HCT116 (cell line): Measurements from ENCODE around the gene TEX54. TPM values are rescaled to one million over a fixed set of nuclear protein-coding genes. Genes with fewer than 3 reads are reported as not detected.

Experiments used
- ATAC-seq: fragments of 200-7000 bp; cut with Tn5 transposase; 2 replicates; pipeline ENCODE4 v1.9.1; 2020; ENCODE audit warnings: mild to moderate bottlenecking, moderate library complexity
- BruUV-seq: library from RNA; stranded (reverse); fragments of 400-500 nt; replicated peaks from 2 replicates; lab custom pipeline; 2021; lab: Mats Ljungman, UMichigan
- CTCF ChIA-PET: fragments of 300-600 bp; sonication (Branson Sonifier 250); formaldehyde crosslinking; loops from one replicate; lab custom pipeline; 2021; ENCODE audit warnings: antibody characterized with exemption; lab: Charles Lee
- POLR2A ChIA-PET: fragments of 300-600, 350-600 bp; sonication (Branson Sonifier 250); formaldehyde crosslinking; loops from one replicate; lab custom pipeline; 2021; ENCODE audit warnings: antibody characterized with exemption; lab: Charles Lee
- RAD21 ChIA-PET, 2 experiments: fragments of 300-600 bp; sonication (Branson Sonifier 250); formaldehyde crosslinking; loops; one replicate each; lab custom pipeline; 2023; ENCODE audit warnings: low total read pairs in 2 of 2; ENCODE audit not compliant: uncharacterized antibody in 2 of 2, unreplicated experiment in 2 of 2, low non-redundant PET in 1 of 2; lab: Charles Lee
- DNase-seq: peaks from one replicate; pipeline ENCODE4 v3.0.0-alpha.2; 2010; ENCODE audit warnings: low read depth, low spot score
- H2AFZ ChIP-seq: fragments of 200-600 bp; shearing (Covaris generic), sonication (generic); 2 replicates; pipeline ENCODE4 v1.6.1; 2017; ENCODE audit warnings: low read depth, mixed run types, mixed read lengths, antibody characterized with exemption, low read length; ENCODE audit not compliant: poor library complexity, severe bottlenecking
- H3K27ac ChIP-seq: 2 replicates; pipeline ENCODE4 v1.5.1; 2012; ENCODE audit warnings: low read depth, low read length
- H3K27me3 ChIP-seq: fragments of 200-600 bp; sonication (generic); 2 replicates; pipeline ENCODE4 v1.6.1; 2016; ENCODE audit warnings: mixed run types, low read length, mixed read lengths; ENCODE audit not compliant: insufficient read depth
- H3K36me3 ChIP-seq, 2 experiments: fragments of 200-500 bp in 1 of 2; fragments of 200-600 bp in 1 of 2; sonication (Bioruptor generic) in 1 of 2; sonication (generic) in 1 of 2; 2 replicates each; pipeline versions ENCODE4 v1.5.1 to v1.6.1; 2014 to 2016; ENCODE audit warnings: low read length in 2 of 2, inconsistent platforms in 1 of 2, mixed read lengths in 1 of 2, mixed run types in 1 of 2; ENCODE audit not compliant: insufficient read depth in 2 of 2, control insufficient read depth in 1 of 2
- H3K4me1 ChIP-seq, 2 experiments: fragments of 200-600 bp in 1 of 2; sonication (generic) in 1 of 2; 2 replicates each; pipeline versions ENCODE4 v1.5.1 to v1.6.1; 2012 to 2017; ENCODE audit warnings: low read length in 2 of 2, inconsistent platforms in 1 of 2, mild to moderate bottlenecking in 1 of 2, mixed read lengths in 1 of 2, mixed run types in 1 of 2, moderate library complexity in 1 of 2; ENCODE audit not compliant: insufficient read depth in 2 of 2, control insufficient read depth in 1 of 2
- H3K4me2 ChIP-seq: fragments of 200-600 bp; sonication (generic); 2 replicates; pipeline ENCODE4 v1.6.1; 2017; ENCODE audit warnings: mixed run types, low read length, mixed read lengths
- H3K4me3 ChIP-seq, 2 experiments: fragments of 200-600 bp in 1 of 2; sonication (generic) in 1 of 2; replicated peaks in 1 of 2; 2 replicates each; pipeline ENCODE4 v1.5.1; 2011 to 2016; ENCODE audit warnings: low read length in 2 of 2, control low read depth in 1 of 2, low read depth in 1 of 2, mild to moderate bottlenecking in 1 of 2, mixed read lengths in 1 of 2, mixed run types in 1 of 2
- H3K79me2 ChIP-seq: fragments of 200-600 bp; sonication (generic); 2 replicates; pipeline ENCODE4 v1.6.1; 2017; ENCODE audit warnings: mild to moderate bottlenecking, mixed run types, low read length, moderate library complexity, mixed read lengths; ENCODE audit not compliant: insufficient read depth
- H3K9ac ChIP-seq: fragments of 200-600 bp; sonication (generic); 2 replicates; pipeline ENCODE4 v1.6.1; 2016; ENCODE audit warnings: low read length, mixed read lengths
- H3K9me2 ChIP-seq: fragments of 200-600 bp; sonication (generic), shearing (Covaris generic); 2 replicates; pipeline ENCODE4 v1.6.1; 2017; ENCODE audit warnings: mixed run types, mild to moderate bottlenecking, moderate library complexity; ENCODE audit not compliant: insufficient read depth
- H3K9me3 ChIP-seq, 2 experiments: fragments of 200-500 bp in 1 of 2; fragments of 200-600 bp in 1 of 2; sonication (Bioruptor generic) in 1 of 2; sonication (generic) in 1 of 2; 2 replicates each; pipeline ENCODE4 v1.6.1; 2014 to 2017; ENCODE audit warnings: low read length in 2 of 2, mixed read lengths in 2 of 2, inconsistent platforms in 1 of 2, low read depth in 1 of 2, mild to moderate bottlenecking in 1 of 2, mixed run types in 1 of 2, moderate library complexity in 1 of 2; ENCODE audit not compliant: control insufficient read depth in 1 of 2, insufficient read depth in 1 of 2
- H4K20me1 ChIP-seq: fragments of 200-600 bp; sonication (generic), shearing (Covaris generic); 2 replicates; pipeline ENCODE4 v1.6.1; 2017; ENCODE audit warnings: mixed run types, mild to moderate bottlenecking, moderate library complexity; ENCODE audit not compliant: insufficient read depth
- ATF3 ChIP-seq: IDR thresholded peaks from 2 replicates; pipeline ENCODE4 v1.6.1; 2012
- CEBPB ChIP-seq: IDR thresholded peaks from 2 replicates; pipeline ENCODE4 v1.6.1; 2012; ENCODE audit warnings: low read depth
- CTCF ChIP-seq, 3 experiments: fragments of 200-600 bp in 1 of 3; sonication (generic) in 1 of 3; IDR thresholded peaks in 2 of 3; conservative IDR thresholded peaks in 1 of 3; 2 replicates each; pipeline ENCODE4 v1.5.1; 2012 to 2017; ENCODE audit warnings: low read depth in 2 of 3, low read length in 2 of 3, antibody characterized with exemption in 1 of 3, borderline replicate concordance in 1 of 3, control low read depth in 1 of 3, mild to moderate bottlenecking in 1 of 3, mixed read lengths in 1 of 3, mixed run types in 1 of 3, moderate library complexity in 1 of 3; ENCODE audit not compliant: insufficient read depth in 1 of 3
- ELF1 ChIP-seq: IDR thresholded peaks from 2 replicates; pipeline ENCODE4 v1.6.1; 2012; ENCODE audit warnings: low read depth, borderline replicate concordance
- EZH2phosphoT487 ChIP-seq: fragments of 200-600 bp; IDR thresholded peaks from 2 replicates; pipeline ENCODE4 v1.6.1; 2018; ENCODE audit warnings: antibody characterized with exemption, borderline replicate concordance
- MAX ChIP-seq: IDR thresholded peaks from 2 replicates; pipeline ENCODE4 v1.6.1; 2012
- POLR2A ChIP-seq: IDR thresholded peaks from 2 replicates; pipeline ENCODE4 v1.7.0; 2011; ENCODE audit warnings: borderline replicate concordance; ENCODE audit not compliant: insufficient read depth, insufficient read length; ENCODE audit errors: extremely low read depth
- POLR2AphosphoS5 ChIP-seq: IDR thresholded peaks from 2 replicates; pipeline ENCODE4 v1.6.1; 2011; ENCODE audit warnings: mild to moderate bottlenecking, low read depth, low read length, moderate library complexity
- REST ChIP-seq: IDR thresholded peaks from 2 replicates; pipeline ENCODE4 v1.6.1; 2012; ENCODE audit warnings: low read depth
- SIN3A ChIP-seq: IDR thresholded peaks from 2 replicates; pipeline ENCODE4 v1.6.1; 2012; ENCODE audit warnings: low read depth
- SP1 ChIP-seq: IDR thresholded peaks from 2 replicates; pipeline ENCODE4 v1.6.1; 2012; ENCODE audit warnings: low read depth
- SRF ChIP-seq: IDR thresholded peaks from 2 replicates; pipeline ENCODE4 v1.6.1; 2012; ENCODE audit warnings: low read depth
- TCF7L2 ChIP-seq: IDR thresholded peaks from 2 replicates; pipeline ENCODE4 v1.7.0; 2011; ENCODE audit warnings: borderline replicate concordance, inconsistent platforms; ENCODE audit not compliant: insufficient read depth, insufficient read length; ENCODE audit errors: extremely low read depth
- YY1 ChIP-seq: IDR thresholded peaks from 2 replicates; pipeline ENCODE4 v1.6.1; 2011; ENCODE audit warnings: low read length, low read depth, moderate library complexity, mild to moderate bottlenecking; ENCODE audit not compliant: insufficient replicate concordance; ENCODE audit errors: extremely low read depth
- ZBTB33 ChIP-seq: IDR thresholded peaks from 2 replicates; pipeline ENCODE4 v1.6.1; 2011; ENCODE audit warnings: mild to moderate bottlenecking, low read length, moderate library complexity; ENCODE audit not compliant: insufficient replicate concordance; ENCODE audit errors: extremely low read depth
- ZFX ChIP-seq: fragments of 450-650 bp; IDR thresholded peaks from 2 replicates; pipeline ENCODE4 v1.6.1; 2017
- intact Hi-C: fragments of 100-400 bp; cut with micrococcal nuclease; formaldehyde crosslinking; loops from 2 replicates; pipeline ENCODE4 v1.10.0; 2022
- total RNA-seq: library from RNA; stranded (reverse); gene quantifications from one replicate; pipeline ENCODE4 v1.2.1, GENCODE V29; 2021; ENCODE audit not compliant: unreplicated experiment

TEX54 gene
- total RNA-seq, 1 experiment from 2014 or later, result not detected

GRCh38 chr11:62880803-62881578, 48.4 kb upstream of the TEX54 start, which contains the start of gene SLC3A2:
Gene SLC3A2 (plus strand): TSS chr11:62880896. CDS start chr11:62881024, 128 bp downstream.
- Histone ChIP-seq H3K9ac (peak within 1 kb of the TSS; percentile 92), H2AFZ (no peak within 1 kb of the TSS), H3K4me1 (peaks cover 38 to 74% of the 10 kb centered on the region in 2 experiments), H3K36me3 (peaks cover 34 to 51% of the 10 kb centered on the region in 2 experiments), H3K79me2 (peaks cover 96% of the 10 kb centered on the region), H3K27ac (peak within 1 kb of the TSS; percentile 96), H3K4me2 (peak within 1 kb of the TSS; percentile 79), H4K20me1 (peaks cover 33% of the 10 kb centered on the region; the same call in 1 of the 2 replicates), H3K9me2 (no peaks in the 10 kb centered on the region), H3K4me3 (peak within 1 kb of the TSS; percentile 75 to 85), H3K9me3 (no peaks in the 10 kb centered on the region), H3K27me3 (no peaks in the 10 kb centered on the region)
- TF ChIP-seq TCF7L2 (no peak), ZFX (peak; percentile 41; the same call in 1 of the 2 replicates), ELF1 (no peak), YY1 (no peak), ZBTB33 (no peak), MAX (no peak), EZH2phosphoT487 (no peak), SP1 (no peak), POLR2A (peak; percentile 98), SIN3A (no peak), POLR2AphosphoS5 (peak; percentile 99), ATF3 (no peak), SRF (no peak), REST (no peak), CEBPB (no peak), CTCF (IDR thresholded peaks at IDR 0.05 in 2 of 3, conservative IDR thresholded peaks at IDR 0.05 in 1 of 3; ENCODE audit: borderline replicate concordance in 1 of 3, insufficient read depth in 1 of 3, low read depth in 2 of 3, low read length in 2 of 3) (peak in 2 of 3 experiments; percentile 47 to 52; a peak in 4 of 6 replicates)
- intact Hi-C loops, result loop anchor here (5.0 kb wide), 1 partner anchor 94 kb away; the partner anchor contains the start of gene TMEM179B
- ChIA-PET RAD21 (interaction anchor here in 1 of 2 experiments (0.7 kb wide), 1 partner anchor 16 kb away, joined by 4 read pairs; no protein-coding TSS in a partner anchor), POLR2A (interaction anchor here (0.7 to 4.2 kb wide), 10 partner anchors 9 to 820 kb away, joined by 3 to 50 read pairs (median 8); partner anchors contain the start of genes C11orf98, CSKMT, STX5 and TEX54), CTCF (interaction anchor here (0.5 to 1.6 kb wide), 7 partner anchors 25 to 139 kb away, joined by 3 to 7 read pairs (median 4); partner anchors contain the start of gene STX5)
- BruUV-seq, result TSS peak; percentile 82
- ATAC-seq, result peak; percentile 87
- DNase-seq, result peak; percentile 68
